Peyer's patch (tissue), 4 donors: ENCODE data around the gene SMYD4.

ENCODE experiments used
- CTCF ChIP-seq, 6 experiments: fragments of 450-650 bp in 4 of 6; fragments of 200-600 bp in 2 of 6; sonication (generic) in 1 of 6; IDR thresholded peaks; one replicate each; pipeline ENCODE4 v1.5.1; 2017 to 2019; ENCODE audit warnings: antibody characterized with exemption in 6 of 6, mild to moderate bottlenecking in 3 of 6, moderate library complexity in 1 of 6
- POLR2A ChIP-seq, 2 donors: fragments of 450-650 bp; IDR thresholded peaks; one replicate each; pipeline ENCODE4 v1.5.1; 2017; ENCODE audit warnings: antibody characterized with exemption in 2 of 2, mild to moderate bottlenecking in 2 of 2, moderate library complexity in 2 of 2

GRCh38 chr17:1773696-1774181 lies 56.0 kb downstream of the SMYD4 start:
- no peak for TF ChIP-seq CTCF (IDR thresholded peaks at IDR 0.05)
- TF ChIP-seq POLR2A (IDR thresholded peaks at IDR 0.05) = no peak
